HG03097 (cell line): ENCODE data around the gene APOC3.
"Not testable (repeated sequence)": the region's sequence is repeated elsewhere in the genome, so short reads cannot be mapped to it uniquely, and the experiment has no call there.

Experiments used
- ATAC-seq: cut with Tn5 transposase; IDR thresholded peaks from one replicate; pipeline ENCODE4 v1.9.1; 2021; ENCODE audit not compliant: unreplicated experiment, low FRiP score

Gene APOC3

GRCh38 chr11:116801662-116802061, 28.0 kb upstream of the APOC3 start:
- ATAC-seq, result not testable (repeated sequence)

- ATAC-seq, result no peak
Measured at GRCh38 chr11:116804001-116804400, 25.7 kb upstream of the APOC3 start.

GRCh38 chr11:116807601-116808261, 22.0 kb upstream of the APOC3 start:
- no peak for ATAC-seq

GRCh38 chr11:116808262-116809175, 21.2 kb upstream of the APOC3 start:
- ATAC-seq, result no peak

- no peak for ATAC-seq
Measured at GRCh38 chr11:116811194-116811593, 18.5 kb upstream of the APOC3 start.

GRCh38 chr11:116812109-116812508, 17.6 kb upstream of the APOC3 start:
- ATAC-seq, result no peak

GRCh38 chr11:116813170-116813569, 16.5 kb upstream of the APOC3 start:
- ATAC-seq, result no peak

- no peak for ATAC-seq
Measured at GRCh38 chr11:116813781-116814471, 15.8 kb upstream of the APOC3 start.

- no peak for ATAC-seq
Measured at GRCh38 chr11:116814502-116814901, 15.2 kb upstream of the APOC3 start.

- ATAC-seq, result no peak
Measured at GRCh38 chr11:116819049-116819448, 10.7 kb upstream of the APOC3 start.

GRCh38 chr11:116821050-116821918, 8.4 kb upstream of the APOC3 start:
- no peak for ATAC-seq

- ATAC-seq, result no peak
Measured at GRCh38 chr11:116822575-116822974, 7.1 kb upstream of the APOC3 start.

- no peak for ATAC-seq
Measured at GRCh38 chr11:116823031-116823843, 6.5 kb upstream of the APOC3 start, which contains the start of gene APOA4. TSS of gene APOA4 (minus strand) at chr11:116823304. CDS start at chr11:116823191, 113 bp downstream.

GRCh38 chr11:116825434-116825833, 4.3 kb upstream of the APOC3 start:
- ATAC-seq, result no peak

- no peak for ATAC-seq
Measured at GRCh38 chr11:116825854-116826750, 3.6 kb upstream of the APOC3 start.

- no peak for ATAC-seq
Measured at GRCh38 chr11:116826751-116827431, 2.8 kb upstream of the APOC3 start.

GRCh38 chr11:116827461-116827860, 2.2 kb upstream of the APOC3 start:
- no peak for ATAC-seq
